ENCODE data around the gene AKT3. TPM values are rescaled to one million over a fixed set of nuclear protein-coding genes. Genes with fewer than 3 reads are reported as not detected.

The AKT3 gene
- total and polyA plus RNA-seq, 8 donors = 4.2 to 24.1 (median 11.6) TPM

- H3K9me3 ChIP-seq = no peaks in the 10 kb centered on the region
- H3K4me3 ChIP-seq = no peak overlapping the region
- no peak for ATAC-seq
- intact Hi-C loops (cut with DNase I) = no loop called here
- no peak for FAIRE-seq
- no peak for DNase-seq
- no peaks in the 10 kb centered on the region for H3K27me3 ChIP-seq
- H3K4me1 ChIP-seq = no peaks in the 10 kb centered on the region
- no peak overlapping the region for H3K27ac ChIP-seq
- WGBS, 2 donors = 70 to 85% methylated on average over 3 of the region's 3 CpGs
- TF ChIP-seq, protein P1, sequence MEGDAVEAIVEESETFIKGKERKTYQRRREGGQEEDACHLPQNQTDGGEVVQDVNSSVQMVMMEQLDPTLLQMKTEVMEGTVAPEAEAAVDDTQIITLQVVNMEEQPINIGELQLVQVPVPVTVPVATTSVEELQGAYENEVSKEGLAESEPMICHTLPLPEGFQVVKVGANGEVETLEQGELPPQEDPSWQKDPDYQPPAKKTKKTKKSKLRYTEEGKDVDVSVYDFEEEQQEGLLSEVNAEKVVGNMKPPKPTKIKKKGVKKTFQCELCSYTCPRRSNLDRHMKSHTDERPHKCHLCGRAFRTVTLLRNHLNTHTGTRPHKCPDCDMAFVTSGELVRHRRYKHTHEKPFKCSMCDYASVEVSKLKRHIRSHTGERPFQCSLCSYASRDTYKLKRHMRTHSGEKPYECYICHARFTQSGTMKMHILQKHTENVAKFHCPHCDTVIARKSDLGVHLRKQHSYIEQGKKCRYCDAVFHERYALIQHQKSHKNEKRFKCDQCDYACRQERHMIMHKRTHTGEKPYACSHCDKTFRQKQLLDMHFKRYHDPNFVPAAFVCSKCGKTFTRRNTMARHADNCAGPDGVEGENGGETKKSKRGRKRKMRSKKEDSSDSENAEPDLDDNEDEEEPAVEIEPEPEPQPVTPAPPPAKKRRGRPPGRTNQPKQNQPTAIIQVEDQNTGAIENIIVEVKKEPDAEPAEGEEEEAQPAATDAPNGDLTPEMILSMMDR (IDR thresholded peaks at IDR 0.05) = no peak
- H3K36me3 ChIP-seq = no peaks in the 10 kb centered on the region
These were observed 302.2 kb downstream of the AKT3 start for GRCh38 chr1:243547891-243548290.

GRCh38 chr1:243546457-243546856 is 303.6 kb downstream of the AKT3 start:
- intact Hi-C loops (cut with DNase I) = no loop called here
- no peaks in the 10 kb centered on the region for H3K36me3 ChIP-seq
- DNase-seq = no peak
- TF ChIP-seq, protein P1 (IDR thresholded peaks at IDR 0.05) = no peak
- no peak for FAIRE-seq
- no peak overlapping the region for H3K4me3 ChIP-seq
- H3K27me3 ChIP-seq = no peaks in the 10 kb centered on the region
- no peak for ATAC-seq
- no peaks in the 10 kb centered on the region for H3K4me1 ChIP-seq
- 0% methylated on average over 1 of the region's 1 CpG for WGBS, 2 donors
- H3K9me3 ChIP-seq = no peaks in the 10 kb centered on the region
- H3K27ac ChIP-seq = no peak overlapping the region

DNA sequence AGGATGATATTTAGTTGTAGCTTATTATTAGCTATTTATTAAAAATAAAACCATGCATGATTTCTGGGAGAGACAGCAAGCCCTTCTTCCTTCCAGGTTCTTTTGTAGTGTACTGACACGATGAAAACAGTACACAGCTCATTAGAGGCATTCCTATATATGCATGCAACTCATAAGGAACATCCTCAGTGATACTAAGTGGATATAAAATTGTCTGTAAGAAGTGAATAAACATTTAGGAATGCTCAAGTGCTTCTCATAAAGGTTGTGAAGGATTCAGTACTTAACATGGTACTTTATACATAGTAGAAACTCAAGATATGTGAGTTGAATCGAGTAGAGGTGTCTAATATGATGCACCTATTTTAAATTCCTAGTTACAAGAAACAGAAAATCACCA is 306.5 kb downstream of the AKT3 start:
- Histone ChIP-seq H3K4me1 (no peaks in the 10 kb centered on the region), H3K4me3 (no peak overlapping the region), H3K27me3 (no peaks in the 10 kb centered on the region), H3K27ac (no peak overlapping the region), H3K36me3 (no peaks in the 10 kb centered on the region), H3K9me3 (no peaks in the 10 kb centered on the region)
- no peak for DNase-seq
- WGBS, 2 donors = 77 to 85% methylated on average over 2 of the region's 2 CpGs
- no peak for ATAC-seq
- FAIRE-seq = no peak
- TF ChIP-seq, protein P1 (IDR thresholded peaks at IDR 0.05) = no peak
- intact Hi-C loops (cut with DNase I) = no loop called here

- FAIRE-seq (no peak), DNase-seq (no peak), ATAC-seq (no peak)
- intact Hi-C loops (cut with DNase I) = no loop called here
- 64 to 75% methylated on average over 7 of the region's 7 CpGs for WGBS, 2 donors
- Histone ChIP-seq H3K4me3 (no peak overlapping the region), H3K9me3 (no peaks in the 10 kb centered on the region), H3K27me3 (no peaks in the 10 kb centered on the region), H3K4me1 (no peaks in the 10 kb centered on the region), H3K27ac (no peak overlapping the region), H3K36me3 (no peaks in the 10 kb centered on the region)
- TF ChIP-seq, protein P1 (IDR thresholded peaks at IDR 0.05) = no peak
These were observed 307.2 kb downstream of the AKT3 start for GRCh38 chr1:243542739-243543415.

DNA sequence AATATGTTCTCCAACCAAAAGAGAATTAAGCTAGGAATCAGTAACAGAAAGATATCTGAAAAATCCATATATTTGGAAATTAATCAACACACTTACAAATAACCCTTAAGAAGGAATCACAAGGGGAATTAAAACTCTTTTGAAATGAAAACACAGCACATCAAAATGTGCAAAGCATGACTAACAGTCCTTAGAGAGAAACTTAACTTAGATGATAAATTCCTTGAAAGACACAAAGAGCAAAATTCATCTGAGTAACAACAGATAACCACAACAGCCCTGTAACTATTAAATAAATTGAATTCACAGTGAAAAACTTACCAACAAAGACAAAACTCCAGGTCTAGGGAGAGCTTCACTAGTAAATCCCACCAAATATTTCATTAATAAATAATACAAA is 310.4 kb downstream of the AKT3 start:
- no peak for DNase-seq
- Histone ChIP-seq H3K27me3 (no peaks in the 10 kb centered on the region), H3K4me3 (no peak overlapping the region), H3K36me3 (no peaks in the 10 kb centered on the region), H3K9me3 (no peaks in the 10 kb centered on the region), H3K4me1 (no peaks in the 10 kb centered on the region), H3K27ac (no peak overlapping the region)
- TF ChIP-seq, protein P1 (IDR thresholded peaks at IDR 0.05) = no peak
- FAIRE-seq = no peak
- intact Hi-C loops (cut with DNase I) = no loop called here
- no peak for ATAC-seq

Measured in pancreas (tissue), 10 donors.